RWPE1 (cell line): ENCODE data around the gene AIRE.

ENCODE experiments used
- CTCF ChIA-PET: fragments of 350-600 bp; sonication (Branson Sonifier 250); formaldehyde crosslinking; extraction: SDS; loops from one replicate; lab custom pipeline; 2021; lab: Yijun Ruan, JAX
- POLR2A ChIA-PET: fragments of 400-600 bp; formaldehyde crosslinking; extraction: SDS; loops from one replicate; lab custom pipeline; 2020; ENCODE audit warnings: antibody characterized with exemption; ENCODE audit not compliant: low non-redundant PET; lab: Yijun Ruan, JAX
- DNase-seq: peaks from one replicate; pipeline ENCODE4 v3.0.0; 2012; ENCODE audit warnings: low spot score
- H3K27ac ChIP-seq: fragments of 450-650 bp; 2 replicates; pipeline ENCODE4 v1.5.1; 2017
- TF ChIP-seq, protein P1 (sequence below): fragments of 450-650 bp; conservative IDR thresholded peaks from 2 replicates; pipeline ENCODE4 v1.5.1; 2017; ENCODE audit warnings: low read depth, mild to moderate bottlenecking

The AIRE gene

DNA sequence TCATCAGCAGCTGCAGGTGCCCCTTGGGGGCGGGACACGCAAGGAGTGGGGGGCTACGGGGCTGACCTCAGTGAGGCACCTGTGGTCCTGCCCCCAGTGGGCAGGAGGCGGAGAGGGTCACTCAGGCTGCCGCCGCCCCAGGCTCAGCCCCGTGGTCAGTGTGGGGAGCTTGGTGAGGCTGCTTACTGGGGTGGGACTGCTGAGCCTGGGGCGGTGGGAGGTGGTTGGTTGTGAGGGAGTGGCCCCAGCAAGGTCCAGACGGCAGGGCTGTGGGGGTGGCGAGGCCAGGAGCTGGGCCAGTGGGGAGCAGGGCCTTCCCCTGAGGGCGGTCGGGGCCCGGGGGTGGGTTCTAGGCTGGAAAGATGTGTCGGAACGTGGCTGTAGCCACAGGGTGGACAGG lies 28.5 kb downstream of the AIRE start:
- CTCF ChIA-PET: interaction anchor here (0.7 kb wide), 1 partner anchor 15 kb away, joined by 3 read pairs; no protein-coding TSS in a partner anchor
- POLR2A ChIA-PET: no interaction called here
- TF ChIP-seq, protein P1, sequence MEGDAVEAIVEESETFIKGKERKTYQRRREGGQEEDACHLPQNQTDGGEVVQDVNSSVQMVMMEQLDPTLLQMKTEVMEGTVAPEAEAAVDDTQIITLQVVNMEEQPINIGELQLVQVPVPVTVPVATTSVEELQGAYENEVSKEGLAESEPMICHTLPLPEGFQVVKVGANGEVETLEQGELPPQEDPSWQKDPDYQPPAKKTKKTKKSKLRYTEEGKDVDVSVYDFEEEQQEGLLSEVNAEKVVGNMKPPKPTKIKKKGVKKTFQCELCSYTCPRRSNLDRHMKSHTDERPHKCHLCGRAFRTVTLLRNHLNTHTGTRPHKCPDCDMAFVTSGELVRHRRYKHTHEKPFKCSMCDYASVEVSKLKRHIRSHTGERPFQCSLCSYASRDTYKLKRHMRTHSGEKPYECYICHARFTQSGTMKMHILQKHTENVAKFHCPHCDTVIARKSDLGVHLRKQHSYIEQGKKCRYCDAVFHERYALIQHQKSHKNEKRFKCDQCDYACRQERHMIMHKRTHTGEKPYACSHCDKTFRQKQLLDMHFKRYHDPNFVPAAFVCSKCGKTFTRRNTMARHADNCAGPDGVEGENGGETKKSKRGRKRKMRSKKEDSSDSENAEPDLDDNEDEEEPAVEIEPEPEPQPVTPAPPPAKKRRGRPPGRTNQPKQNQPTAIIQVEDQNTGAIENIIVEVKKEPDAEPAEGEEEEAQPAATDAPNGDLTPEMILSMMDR: no peak
- DNase-seq: no peak
- H3K27ac ChIP-seq: no peak overlapping the region

DNA sequence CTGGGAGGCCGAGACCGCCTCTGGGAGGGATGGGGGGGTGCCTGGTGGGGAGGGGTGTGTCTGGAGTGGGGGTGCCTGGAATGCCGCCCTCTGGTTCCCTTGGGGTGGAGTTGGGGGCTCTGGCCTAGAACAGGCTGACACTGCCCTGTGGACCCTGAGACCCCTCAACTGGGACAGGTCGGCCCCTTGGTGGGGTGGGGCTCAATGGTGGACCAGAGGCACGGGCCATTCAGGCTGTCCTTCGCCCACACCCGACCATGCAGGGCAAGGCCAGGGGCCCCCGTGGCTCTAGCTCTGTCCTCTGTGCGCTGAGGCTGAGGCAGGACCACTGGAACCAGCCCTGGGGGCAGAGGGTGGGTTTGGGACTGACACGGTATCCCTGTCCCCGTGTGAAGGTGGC lies 28.9 kb downstream of the AIRE start:
- CTCF ChIA-PET: no interaction called here
- POLR2A ChIA-PET: no interaction called here
- peak overlapping the region; percentile 59; the same call in 1 of the 2 replicates for H3K27ac ChIP-seq
- TF ChIP-seq, protein P1: no peak
- no peak for DNase-seq

DNA sequence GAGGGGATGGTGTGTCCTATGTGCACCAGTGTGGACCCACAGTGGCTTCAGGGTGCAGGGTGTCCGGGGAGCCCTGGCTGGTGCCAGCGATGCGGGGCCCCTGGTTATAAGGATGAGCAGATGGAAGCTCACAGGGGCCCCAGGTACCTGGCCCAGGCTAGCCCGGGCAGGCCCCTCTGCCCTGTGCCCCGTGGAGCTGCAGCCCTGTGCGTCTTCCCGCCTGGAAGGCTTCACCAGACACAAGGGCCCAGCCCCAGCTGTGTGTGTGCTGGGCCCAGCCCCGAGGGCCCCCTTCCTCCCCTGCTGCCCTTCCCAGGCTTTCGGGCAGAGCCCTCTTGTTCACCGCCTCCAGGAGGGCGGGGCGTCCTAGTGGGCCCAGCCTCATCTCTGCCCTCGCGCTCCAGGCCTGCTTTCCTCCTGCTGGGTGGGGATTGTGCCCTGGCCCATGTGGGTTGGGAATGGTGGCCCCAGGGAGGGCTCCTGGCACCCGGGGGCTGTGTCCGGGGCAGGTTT lies 30.1 kb downstream of the AIRE start:
- TF ChIP-seq, protein P1: no peak
- DNase-seq: no peak
- ChIA-PET POLR2A (no interaction called here), CTCF (interaction anchor here (0.6 to 0.7 kb wide), 2 partner anchors 13 to 14 kb away, joined by 3 read pairs; no protein-coding TSS in a partner anchor)
- peak overlapping the region; percentile 59 for H3K27ac ChIP-seq

DNA sequence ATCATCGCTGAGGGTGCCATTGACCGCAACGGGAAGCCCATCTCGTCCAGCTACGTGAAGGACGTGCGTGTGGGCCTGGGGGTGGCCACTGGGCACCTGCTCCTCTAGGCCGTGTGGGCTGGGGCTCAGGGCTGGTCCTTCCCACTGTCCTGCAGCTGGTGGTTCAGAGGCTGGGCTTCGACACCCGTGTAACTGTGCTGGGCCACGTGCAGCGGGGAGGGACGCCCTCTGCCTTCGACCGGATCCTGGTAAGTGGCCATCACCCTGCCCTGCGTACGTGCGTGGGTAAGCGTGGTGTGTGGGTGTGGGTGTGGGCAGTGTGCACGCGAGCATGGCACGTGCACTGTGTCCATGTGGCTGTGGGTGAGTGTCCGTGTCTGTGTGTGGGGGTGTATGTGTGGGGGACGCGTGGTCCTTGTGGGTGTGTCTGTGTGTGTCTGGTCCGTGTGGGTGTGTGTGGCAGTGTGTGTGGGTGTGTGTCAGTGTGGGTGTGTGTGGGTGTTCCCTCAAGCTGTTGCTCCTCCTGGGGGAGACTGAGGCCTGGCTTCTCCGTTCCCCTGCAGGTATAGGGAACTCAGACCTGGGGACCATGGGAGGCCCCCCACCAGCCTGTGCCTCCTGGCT lies 30.7 kb downstream of the AIRE start:
- CTCF ChIA-PET: interaction anchor here (0.6 to 0.7 kb wide), 2 partner anchors 14 to 15 kb away, joined by 3 read pairs; no protein-coding TSS in a partner anchor
- TF ChIP-seq, protein P1: no peak
- no peak for DNase-seq
- peak overlapping the region; percentile 59 for H3K27ac ChIP-seq
- POLR2A ChIA-PET: no interaction called here

DNA sequence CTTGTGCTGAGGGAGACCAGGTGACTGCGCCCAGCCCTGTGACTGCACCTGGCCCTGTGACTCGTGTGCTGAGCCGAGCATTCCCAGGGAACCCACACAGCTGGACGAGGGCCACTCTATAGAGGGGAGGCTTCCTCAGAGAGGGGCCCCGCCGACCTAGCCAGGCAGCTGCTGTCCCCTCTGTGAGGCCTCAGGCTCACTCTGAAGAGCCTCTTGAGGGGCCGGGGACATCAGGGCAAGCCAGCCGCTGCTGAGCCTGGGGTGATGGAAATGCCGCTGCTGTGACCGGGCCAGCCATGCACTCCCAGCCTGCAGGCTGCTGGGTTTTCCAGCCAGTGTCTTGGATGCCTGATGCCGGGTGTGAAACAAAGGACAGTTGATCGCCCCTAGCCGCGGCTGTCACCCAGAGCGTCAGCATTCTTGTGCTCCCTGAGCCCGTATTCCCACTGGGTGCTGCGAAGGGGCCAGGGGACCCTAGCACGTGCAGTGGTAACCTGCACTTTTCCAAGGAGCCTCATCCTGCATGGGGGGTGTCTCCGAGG lies 31.6 kb downstream of the AIRE start:
- TF ChIP-seq, protein P1: no peak
- POLR2A ChIA-PET: no interaction called here
- CTCF ChIA-PET: no interaction called here
- DNase-seq: no peak
- H3K27ac ChIP-seq: peak overlapping the region; percentile 59; the same call in 1 of the 2 replicates

DNA sequence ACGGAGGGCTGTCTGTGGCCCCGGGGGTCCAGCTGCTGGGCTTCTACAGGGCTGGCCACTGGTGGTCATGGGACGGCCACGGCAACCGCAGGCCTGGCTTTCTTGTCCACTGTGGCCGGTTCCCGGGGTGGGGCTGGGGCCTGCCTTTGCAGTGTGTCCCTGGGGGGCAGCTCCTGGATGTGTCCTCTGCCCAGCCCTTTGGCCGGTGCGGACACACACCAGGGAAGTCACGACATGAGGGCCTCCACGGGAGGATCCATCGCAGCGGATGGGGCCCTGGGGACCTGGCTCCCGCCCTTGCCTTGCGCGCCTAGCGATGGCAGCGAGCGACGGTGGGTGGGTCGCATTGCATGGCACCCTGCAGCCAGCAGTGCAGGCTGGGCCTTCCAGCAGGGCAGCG lies 32.2 kb downstream of the AIRE start:
- no peak for DNase-seq
- ChIA-PET CTCF (no interaction called here), POLR2A (no interaction called here)
- no peak overlapping the region for H3K27ac ChIP-seq
- TF ChIP-seq, protein P1: no peak
